NCI-H146 (cell line): ENCODE data around the gene C3orf62.
A peak's percentile ranks its signal among the peaks of the same experiment; 100 is the strongest.

Experiments
- DNase-seq: peaks from one replicate; lab custom pipeline; 2025; lab: John Stamatoyannopoulos, UW

The C3orf62 gene

GRCh38 chr3:49276475-49277382, at the start of gene C3orf62:
TSS of gene C3orf62 (minus strand) at chr3:49277232. CDS start at chr3:49276872, 360 bp downstream.
- DNase-seq = no peak

- no peak for DNase-seq
Measured at GRCh38 chr3:49324768-49325167, 47.7 kb upstream of the C3orf62 start.

GRCh38 chr3:49316696-49317457, 39.8 kb upstream of the C3orf62 start:
- DNase-seq = no peak

DNA sequence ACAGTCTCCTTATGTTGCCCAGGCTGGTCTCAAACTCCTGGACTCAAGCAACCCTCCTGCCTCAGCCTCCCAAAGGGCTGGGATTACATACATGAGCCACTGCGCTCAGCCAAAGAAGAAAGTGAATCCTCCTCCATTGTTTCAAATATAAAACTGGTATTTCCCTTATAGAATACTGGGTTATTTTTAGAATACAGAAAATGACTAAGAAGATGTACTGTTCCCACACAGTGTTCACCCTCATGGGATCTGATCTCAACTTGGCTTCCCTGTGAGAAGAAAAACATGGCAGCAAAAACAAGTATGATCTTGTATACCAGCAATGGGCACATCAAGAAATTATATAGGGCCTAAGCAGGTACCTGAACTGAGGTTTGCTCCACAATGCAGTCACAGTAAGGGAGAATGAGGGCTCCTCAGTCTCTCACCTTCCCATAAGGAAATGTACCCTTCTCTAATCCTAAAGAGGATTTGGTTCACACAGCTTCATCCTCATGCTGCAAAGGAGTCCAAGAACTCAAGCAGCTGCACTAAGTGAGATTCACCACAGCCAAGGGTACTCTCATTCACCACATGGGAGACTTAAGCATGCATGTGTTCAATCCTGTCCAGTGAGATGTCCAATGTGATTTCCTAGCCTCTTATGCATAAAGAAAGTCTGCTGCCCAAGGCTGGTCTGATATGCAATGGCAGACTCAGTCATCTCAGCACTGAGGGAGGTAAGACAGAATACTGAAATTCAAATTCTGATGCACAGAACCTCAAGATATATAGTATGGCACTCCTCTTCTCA, 37.1 kb upstream of the C3orf62 start:
- no peak for DNase-seq

GRCh38 chr3:49311283-49311682, 34.3 kb upstream of the C3orf62 start:
- no peak for DNase-seq

DNA sequence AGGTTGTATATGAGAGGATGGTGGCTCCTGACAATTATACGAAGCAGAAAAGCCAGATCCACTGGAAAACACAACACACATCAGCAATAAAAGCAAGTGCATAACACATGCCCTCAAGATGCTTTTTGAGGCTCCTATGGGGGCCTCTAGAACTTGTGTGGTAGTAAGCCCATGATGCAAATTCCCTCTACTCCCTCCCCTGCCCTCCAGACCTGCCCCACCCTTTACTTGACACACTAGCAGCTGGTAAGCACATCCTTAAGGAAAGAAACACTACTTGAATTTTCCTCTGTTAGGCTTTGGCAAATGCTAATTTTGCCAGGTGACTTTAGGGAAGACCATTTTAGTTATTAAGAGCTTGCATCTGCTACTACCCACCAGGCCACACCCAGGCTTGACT, 33.6 kb upstream of the C3orf62 start:
- no peak for DNase-seq

GRCh38 chr3:49305608-49306007, 28.6 kb upstream of the C3orf62 start:
- DNase-seq = no peak

- no peak for DNase-seq
Measured at GRCh38 chr3:49302613-49303012, 25.6 kb upstream of the C3orf62 start.

DNA sequence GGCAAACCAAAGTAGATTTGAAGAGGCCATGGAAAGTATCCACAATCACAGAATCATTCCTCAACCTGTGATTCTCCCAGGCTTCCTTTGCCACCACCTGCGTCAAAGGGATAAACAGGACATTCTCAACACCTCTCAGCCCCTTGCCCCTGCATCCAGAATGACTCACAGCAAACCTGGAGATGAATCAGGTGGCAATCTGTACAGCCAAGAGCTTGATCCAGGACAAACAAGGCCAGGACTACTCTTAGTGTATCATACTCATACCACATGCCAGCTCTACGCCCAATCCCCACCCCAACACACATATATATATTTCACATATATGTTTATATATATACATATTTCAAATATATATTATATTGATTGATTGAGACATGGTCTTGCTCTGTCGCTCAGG, 23.6 kb upstream of the C3orf62 start:
- DNase-seq = no peak

DNA sequence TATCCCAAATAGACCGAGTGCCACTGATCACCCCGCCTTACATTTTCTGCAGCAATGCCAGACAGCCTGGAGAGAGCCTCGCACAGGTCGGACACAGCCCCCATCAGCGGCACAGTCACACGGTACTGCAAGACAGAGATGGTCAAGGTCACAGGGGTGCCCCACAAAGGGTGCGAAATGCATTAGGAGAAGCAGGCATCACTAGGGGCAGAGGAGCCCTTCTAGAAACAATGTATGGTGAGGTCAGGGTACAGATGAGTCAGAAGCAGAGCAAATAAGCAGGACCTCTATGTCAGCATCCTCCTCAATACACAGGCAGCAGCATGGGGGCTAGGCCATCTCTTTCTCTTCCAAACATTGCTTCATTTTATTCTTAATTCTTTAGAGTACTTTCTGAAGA, 21.5 kb upstream of the C3orf62 start:
- DNase-seq = no peak

DNA sequence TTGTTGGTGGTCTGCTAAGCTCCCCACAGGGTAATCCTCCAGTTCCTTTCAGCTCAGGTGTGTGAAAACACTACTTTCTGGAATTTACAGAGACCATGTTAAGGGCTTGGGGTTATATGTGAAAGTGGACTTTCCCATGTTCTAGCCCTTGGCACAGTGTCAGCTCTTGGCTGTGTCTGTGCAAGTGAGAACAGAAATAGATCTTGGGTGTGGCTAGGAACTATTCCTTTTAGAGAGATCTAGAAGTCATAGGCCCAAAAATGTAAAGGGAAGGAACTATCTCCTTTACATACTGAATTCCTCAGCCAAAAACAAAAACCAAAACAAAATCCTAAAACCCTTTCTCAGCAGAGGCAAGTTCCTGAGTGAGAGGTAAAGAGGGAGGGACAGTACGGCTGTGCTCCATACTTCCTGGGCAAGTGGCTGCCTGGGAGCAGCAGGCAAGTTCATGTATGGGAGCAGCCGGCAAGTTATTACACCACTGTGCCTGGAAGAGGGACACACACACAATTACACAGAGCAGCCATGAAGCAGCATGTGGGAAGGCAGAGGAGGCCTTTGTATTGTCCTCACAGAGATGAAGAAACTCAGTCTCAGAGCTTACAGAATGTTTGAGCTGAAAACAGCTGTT, 19.9 kb upstream of the C3orf62 start:
- DNase-seq = no peak

- DNase-seq = peak; percentile 4
Measured at GRCh38 chr3:49295489-49296058, 18.5 kb upstream of the C3orf62 start.

GRCh38 chr3:49294343-49294742, 17.3 kb upstream of the C3orf62 start:
- no peak for DNase-seq

- no peak for DNase-seq
Measured at GRCh38 chr3:49283997-49284396, 7.0 kb upstream of the C3orf62 start.

DNA sequence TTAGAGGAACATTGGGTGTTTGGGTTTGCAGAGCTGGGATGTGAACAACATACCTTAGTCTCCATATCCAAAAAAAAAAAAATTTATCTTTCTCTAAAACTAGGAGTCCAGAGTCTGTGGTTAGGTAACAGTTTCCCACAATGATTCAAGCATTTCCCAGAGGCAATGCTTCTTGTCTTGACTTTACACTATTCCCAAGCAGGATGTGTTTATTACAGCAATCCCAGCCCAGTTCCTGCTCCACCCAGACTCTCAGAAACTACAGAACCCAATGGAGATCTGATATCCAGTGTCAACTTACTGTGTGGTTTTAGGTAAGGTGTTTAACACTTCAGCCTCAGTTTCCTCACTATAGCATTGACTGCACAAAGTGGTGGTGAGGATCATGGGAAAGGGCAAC, 2.3 kb upstream of the C3orf62 start:
- no peak for DNase-seq

- no peak for DNase-seq
Measured at GRCh38 chr3:49278548-49278947, 1.5 kb upstream of the C3orf62 start.

DNA sequence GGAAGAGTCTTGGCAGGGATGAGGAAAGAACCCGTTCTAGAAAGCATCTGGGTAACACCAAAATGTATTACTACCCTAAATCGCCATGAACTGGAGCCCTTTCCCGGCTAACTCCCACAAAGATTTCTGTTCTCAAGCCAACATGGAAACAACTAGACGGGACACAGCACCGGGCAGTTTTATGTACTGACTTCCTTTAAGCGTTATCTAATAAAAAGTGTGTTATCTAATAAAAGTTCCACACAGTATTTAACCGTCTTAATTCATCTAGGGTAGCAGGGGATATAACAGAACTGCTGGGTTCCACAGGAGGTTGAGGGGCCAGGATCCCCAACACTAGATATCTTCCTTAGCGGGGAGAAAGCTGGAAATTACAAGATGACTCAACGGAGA, 347 bp upstream of the C3orf62 start:
- no peak for DNase-seq

GRCh38 chr3:49273825-49274532, 3.1 kb downstream of the C3orf62 start:
- no peak for DNase-seq

DNA sequence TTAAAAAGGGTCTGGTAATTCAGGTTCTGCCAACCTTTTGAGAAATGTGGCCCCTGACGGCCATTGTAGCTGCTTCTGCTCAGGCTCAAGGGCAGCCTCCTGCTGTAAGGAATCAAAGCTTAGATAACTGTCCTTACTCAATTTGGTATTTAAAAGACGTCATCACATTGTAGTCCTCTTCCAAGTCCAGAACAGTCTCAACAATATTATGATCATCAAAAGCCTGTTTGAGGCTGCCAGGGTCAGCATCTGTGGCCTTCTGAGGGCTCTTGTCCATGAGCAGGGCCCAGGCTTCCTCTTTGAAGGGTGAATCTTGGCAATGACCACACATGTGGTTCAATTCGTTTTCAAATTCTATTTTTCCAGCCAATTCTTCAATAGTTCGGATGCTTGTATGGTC, 6.0 kb downstream of the C3orf62 start:
- no peak for DNase-seq

DNA sequence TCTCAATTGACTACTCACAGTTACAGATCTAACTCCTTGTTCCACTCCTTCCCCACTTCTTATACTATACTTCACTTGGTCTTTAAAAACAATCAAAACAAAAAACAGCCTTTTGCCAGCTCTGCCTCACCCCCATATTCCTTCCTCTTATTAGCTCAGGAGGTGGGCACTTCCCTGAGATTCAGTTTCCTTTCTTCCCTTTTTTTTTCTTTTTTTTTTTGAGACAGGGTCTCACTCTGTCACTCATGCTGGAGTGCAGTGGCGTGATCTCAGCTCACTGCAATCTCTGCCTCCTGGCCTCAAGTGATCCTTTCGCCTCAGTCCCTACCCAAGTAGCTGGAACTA, 6.9 kb downstream of the C3orf62 start:
- DNase-seq = no peak
